WI38 (cell line): Measurements from ENCODE around the gene CUEDC1.

Experiments used
- H3K4me3 ChIP-seq: 2 replicates; pipeline ENCODE4 v1.5.1; 2011; ENCODE audit warnings: low read depth, mild to moderate bottlenecking, control low read depth, low read length
- TF ChIP-seq, protein P1 (sequence below): IDR thresholded peaks from 2 replicates; pipeline ENCODE4 v1.5.1; 2012; ENCODE audit warnings: low read depth, mild to moderate bottlenecking, control low read depth, low read length

Gene CUEDC1

DNA sequence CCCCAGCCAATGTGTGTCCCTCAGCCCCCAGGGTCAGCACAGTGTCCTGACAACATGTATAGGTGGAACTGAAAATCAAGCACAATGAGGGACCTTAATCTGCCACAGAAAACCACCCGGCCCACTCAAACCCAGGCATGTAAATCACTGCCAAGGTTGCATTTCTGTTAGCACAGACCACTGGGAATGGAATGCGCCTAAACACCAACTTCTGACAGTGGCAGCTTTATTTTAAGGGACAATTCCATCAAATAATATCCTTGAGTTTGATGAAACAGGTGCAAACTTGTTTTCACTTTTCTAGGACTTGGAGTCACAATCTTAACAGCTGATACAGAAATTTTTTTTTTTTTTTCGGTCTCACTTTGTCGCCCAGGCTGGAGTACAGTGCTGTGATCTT, 68.1 kb downstream of the CUEDC1 start:
- no peak overlapping the region for H3K4me3 ChIP-seq
- TF ChIP-seq, protein P1, sequence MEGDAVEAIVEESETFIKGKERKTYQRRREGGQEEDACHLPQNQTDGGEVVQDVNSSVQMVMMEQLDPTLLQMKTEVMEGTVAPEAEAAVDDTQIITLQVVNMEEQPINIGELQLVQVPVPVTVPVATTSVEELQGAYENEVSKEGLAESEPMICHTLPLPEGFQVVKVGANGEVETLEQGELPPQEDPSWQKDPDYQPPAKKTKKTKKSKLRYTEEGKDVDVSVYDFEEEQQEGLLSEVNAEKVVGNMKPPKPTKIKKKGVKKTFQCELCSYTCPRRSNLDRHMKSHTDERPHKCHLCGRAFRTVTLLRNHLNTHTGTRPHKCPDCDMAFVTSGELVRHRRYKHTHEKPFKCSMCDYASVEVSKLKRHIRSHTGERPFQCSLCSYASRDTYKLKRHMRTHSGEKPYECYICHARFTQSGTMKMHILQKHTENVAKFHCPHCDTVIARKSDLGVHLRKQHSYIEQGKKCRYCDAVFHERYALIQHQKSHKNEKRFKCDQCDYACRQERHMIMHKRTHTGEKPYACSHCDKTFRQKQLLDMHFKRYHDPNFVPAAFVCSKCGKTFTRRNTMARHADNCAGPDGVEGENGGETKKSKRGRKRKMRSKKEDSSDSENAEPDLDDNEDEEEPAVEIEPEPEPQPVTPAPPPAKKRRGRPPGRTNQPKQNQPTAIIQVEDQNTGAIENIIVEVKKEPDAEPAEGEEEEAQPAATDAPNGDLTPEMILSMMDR, result no peak

DNA sequence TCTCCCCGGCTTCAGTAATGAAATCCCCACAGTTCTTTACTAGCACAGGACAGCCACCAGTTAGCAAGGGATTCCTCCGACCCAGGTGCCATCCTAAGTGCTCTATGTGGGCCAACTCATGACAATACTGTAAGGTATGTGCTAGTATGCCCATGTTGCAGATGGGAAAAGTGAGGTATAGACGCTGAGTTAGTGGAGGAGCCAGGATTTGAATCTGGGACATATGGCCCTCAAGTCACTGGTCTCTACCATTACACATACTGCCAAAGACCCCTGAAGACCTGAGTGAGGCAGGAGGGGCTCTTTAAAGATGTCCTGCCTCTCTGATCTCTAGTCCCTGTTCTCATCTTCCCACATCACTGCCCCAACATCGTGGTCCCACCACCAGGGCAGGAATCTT, 69.2 kb downstream of the CUEDC1 start:
- no peak overlapping the region for H3K4me3 ChIP-seq
- TF ChIP-seq, protein P1, result no peak

DNA sequence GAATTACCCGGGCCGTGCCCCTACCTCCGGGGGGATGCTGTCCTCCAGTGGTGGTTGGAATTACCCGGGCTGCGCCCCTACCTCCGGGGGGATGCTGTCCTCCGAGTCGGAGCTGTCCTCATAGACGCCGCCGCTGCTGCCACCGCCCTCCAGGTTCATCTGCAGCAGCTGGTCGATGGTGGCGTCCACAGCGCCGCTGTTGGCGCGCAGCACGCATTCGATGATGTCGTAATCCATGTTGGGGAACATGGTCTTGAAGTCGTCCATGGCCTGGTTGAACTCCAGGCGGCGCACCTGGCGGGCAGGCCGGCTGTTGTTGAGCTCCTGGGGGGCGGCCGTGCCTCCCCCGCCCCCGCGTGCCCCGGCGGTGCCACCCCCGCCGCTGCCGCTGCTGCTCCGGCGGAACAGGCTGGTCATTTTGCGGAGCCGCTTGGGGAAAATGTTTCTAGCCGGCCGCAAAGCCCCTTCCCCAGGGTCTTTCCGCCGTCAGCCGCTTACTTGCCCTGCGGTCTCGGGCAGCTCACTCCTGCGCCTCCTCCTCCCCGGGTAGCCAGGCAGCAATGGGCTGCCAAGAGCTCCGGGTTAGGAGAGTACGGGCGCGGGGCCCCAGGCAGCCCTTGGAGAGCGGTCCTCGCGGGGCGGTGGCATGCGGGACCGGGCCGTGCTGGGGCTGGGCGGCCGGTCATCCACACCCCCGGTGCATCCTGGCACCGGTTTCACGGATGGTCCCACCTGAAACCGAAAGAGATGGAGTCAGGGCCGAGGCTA, 69.9 kb downstream of the CUEDC1 start:
- TF ChIP-seq, protein P1, result no peak
- no peak overlapping the region for H3K4me3 ChIP-seq

DNA sequence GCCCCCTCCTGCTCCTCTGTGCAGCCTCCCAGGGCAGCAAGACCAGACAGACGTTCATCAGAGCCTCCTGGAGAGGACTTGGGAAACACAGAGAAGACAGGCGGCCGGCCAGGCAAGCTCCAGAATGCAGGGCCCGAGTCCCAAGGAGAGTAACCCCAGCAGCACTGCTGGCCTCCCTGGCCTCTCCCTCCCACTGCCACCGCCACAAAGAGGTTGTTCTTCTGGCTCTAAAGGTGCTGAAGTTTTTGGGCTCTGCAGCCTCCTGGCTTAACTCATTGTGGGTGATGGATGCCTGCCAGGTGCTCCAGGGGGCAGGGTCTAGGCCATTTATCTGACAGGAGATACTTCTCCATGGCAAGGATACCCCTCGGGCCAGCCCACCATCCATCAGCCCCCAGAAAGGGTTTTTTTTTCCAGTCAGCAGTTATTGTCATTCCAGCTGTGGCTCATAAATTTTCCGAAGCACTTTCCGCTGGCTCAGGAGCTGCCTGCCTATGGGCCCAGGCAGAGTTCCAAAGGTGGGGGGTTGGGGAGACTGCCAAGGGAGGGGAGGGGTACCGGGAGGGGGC, 73.3 kb downstream of the CUEDC1 start:
- TF ChIP-seq, protein P1, result no peak
- H3K4me3 ChIP-seq, result no peak overlapping the region

DNA sequence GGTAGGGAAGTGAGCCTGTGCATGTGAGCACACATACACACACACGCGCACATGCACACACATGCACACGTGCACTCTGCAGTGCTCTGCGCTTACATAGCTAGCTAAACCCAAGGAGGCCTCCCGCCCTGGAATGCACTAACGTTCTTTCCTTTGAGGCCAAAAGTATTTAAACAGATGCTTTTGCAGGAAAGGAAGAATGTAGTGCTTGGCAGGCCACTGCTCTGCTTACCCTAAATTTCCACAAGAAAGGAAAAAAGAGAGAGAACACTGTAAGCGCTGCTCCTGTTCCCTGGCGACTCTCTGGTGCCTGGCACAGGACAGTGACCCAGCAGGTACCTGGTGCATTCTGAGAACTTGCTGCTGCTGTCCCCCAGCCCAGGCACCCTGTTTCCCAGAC, 74.1 kb downstream of the CUEDC1 start:
- 0 out of 2 replicates have a peak overlapping the region, but pooled peaks have one; percentile 6 for H3K4me3 ChIP-seq
- TF ChIP-seq, protein P1, result no peak

DNA sequence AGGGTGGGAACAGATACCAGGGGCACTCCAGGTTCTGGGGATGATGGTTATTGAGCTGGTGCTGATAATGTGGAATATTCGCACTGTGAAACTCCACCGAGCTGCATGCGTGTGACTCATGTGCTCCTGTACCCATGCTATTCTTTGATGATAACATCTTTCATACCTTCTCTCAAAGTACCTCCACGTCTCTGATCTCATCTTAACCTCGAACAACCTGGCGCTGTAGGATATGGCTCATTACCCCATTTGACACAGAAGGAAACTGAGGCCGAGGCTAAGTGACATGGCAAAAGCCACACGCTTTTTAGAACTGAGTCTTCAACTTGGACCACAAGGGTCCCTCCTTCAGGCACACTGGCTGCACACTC, 75.1 kb downstream of the CUEDC1 start:
- TF ChIP-seq, protein P1, result no peak
- H3K4me3 ChIP-seq, result no peak overlapping the region

DNA sequence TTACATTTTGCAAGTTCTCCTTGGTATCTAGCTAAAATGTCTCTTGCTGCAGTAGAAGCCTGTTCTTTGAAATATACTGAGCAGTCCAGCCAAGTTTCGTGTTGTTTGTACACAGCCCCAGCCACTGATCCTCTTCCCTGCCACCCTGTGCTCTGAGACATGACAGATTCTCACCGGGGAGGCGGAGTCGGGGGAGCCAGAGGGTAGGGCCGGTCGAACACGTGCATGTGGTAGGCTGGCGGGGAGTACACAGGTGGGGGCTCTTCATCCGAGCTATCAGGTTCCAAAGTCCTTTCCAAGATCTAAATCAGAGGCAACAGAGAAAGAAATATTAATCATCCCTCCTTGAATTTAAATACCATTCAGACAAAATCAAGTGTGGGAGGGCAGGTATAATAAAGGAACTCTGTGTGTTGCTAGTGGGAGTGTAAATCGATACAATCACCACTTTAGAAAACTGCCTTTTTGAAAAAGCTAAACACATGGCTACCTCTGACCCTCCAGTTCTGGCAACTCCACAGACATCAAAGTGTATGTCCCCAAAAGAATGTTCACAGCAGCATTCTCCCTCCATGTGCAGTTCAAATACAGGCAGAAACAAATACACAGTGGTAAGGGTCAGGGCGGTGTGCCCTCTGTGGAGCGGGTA, 75.7 kb downstream of the CUEDC1 start:
- H3K4me3 ChIP-seq, result no peak overlapping the region
- TF ChIP-seq, protein P1, result no peak
